Sciatic nerve (tissue), 1 donor: ENCODE measurements around the gene DLG3. TPM values are rescaled to one million over a fixed set of nuclear protein-coding genes. Genes with fewer than 3 reads are reported as not detected.

ENCODE experiments used
- total RNA-seq: library from RNA; stranded (reverse); fragmentation: NEBNext Ultra II Directional; extraction: Animal tissue kit (Norgen Biotek cat#: 25700); gene quantifications from one replicate; pipeline ENCODE4 v1.2.1, GENCODE V29; 2021
- donor health status: DM: no; HTN: no; CAD: no.

DLG3 gene
- total RNA-seq, 1 donor from 2014 or later, result 14.8 TPM

Other genes starting within 250 kb of the DLG3 start
- gene AWAT1, start 210.2 kb upstream of the DLG3 start, total RNA-seq, result not detected
- gene P2RY4, start 184.6 kb upstream of the DLG3 start, total RNA-seq, result 1.0 TPM
- gene ARR3, start 176.5 kb upstream of the DLG3 start, total RNA-seq, result not detected
- gene RAB41, start 162.7 kb upstream of the DLG3 start, total RNA-seq, result not detected
- gene PDZD11, start 154.9 kb upstream of the DLG3 start, total RNA-seq, result 21.0 TPM
- 0.18 TPM for gene KIF4A, start 154.7 kb upstream of the DLG3 start, total RNA-seq
- 0.22 TPM for gene GDPD2, start 21.5 kb upstream of the DLG3 start, total RNA-seq